Lower lobe of right lung (tissue), 2 donors: ENCODE data around the gene SEC31A. TPM values are rescaled to one million over a fixed set of nuclear protein-coding genes. Genes with fewer than 3 reads are reported as not detected.

Experiments used
- ATAC-seq, 2 donors: fragments of 200-7000 bp; cut with Tn5 transposase; one replicate each; pipeline ENCODE4 v1.9.1; 2020 to 2022; ENCODE audit warnings: mild to moderate bottlenecking in 2 of 2, moderate library complexity in 2 of 2
- DNase-seq: peaks from one replicate; pipeline ENCODE4 v3.0.0-alpha.2; 2020
- H3K27ac ChIP-seq: fragments of 200-600 bp; one replicate; pipeline ENCODE4 v1.8.0; 2022
- H3K27me3 ChIP-seq: fragments of 200-600 bp; one replicate; pipeline ENCODE4 v1.8.0; 2022; ENCODE audit warnings: low read depth
- H3K36me3 ChIP-seq: fragments of 200-600 bp; one replicate; pipeline ENCODE4 v1.8.0; 2022; ENCODE audit warnings: mild to moderate bottlenecking
- H3K4me1 ChIP-seq: fragments of 200-600 bp; one replicate; pipeline ENCODE4 v1.8.0; 2022
- H3K4me3 ChIP-seq: fragments of 200-600 bp; one replicate; pipeline ENCODE4 v1.8.0; 2022; ENCODE audit warnings: mild to moderate bottlenecking
- H3K9me3 ChIP-seq: fragments of 200-600 bp; one replicate; pipeline ENCODE4 v1.8.0; 2022
- intact Hi-C: fragments of 100-400 bp; cut with DNase I; formaldehyde crosslinking; loops from one replicate; pipeline ENCODE4 v1.11.0; 2022
- long read RNA-seq: library from polyadenylated mRNA; unstranded; transcript quantifications from one replicate; pipeline ENCODE4 v2.0.0, GENCODE V29; 2021
- total RNA-seq: library from RNA; stranded (reverse); fragmentation: NEBNext Ultra II Directional; extraction: Animal tissue kit (Norgen Biotek cat#: 25700); gene quantifications from one replicate; pipeline ENCODE4 v1.2.1, GENCODE V29; 2021
- TF ChIP-seq, protein P1 (sequence below): fragments of 200-600 bp; IDR thresholded peaks from one replicate; pipeline ENCODE4 v1.8.0; 2022; ENCODE audit warnings: antibody characterized with exemption, mild to moderate bottlenecking
- donor health status: DM: no; HTN: yes; CAD: no; lungs with severe emphysema.

SEC31A gene, protein sequence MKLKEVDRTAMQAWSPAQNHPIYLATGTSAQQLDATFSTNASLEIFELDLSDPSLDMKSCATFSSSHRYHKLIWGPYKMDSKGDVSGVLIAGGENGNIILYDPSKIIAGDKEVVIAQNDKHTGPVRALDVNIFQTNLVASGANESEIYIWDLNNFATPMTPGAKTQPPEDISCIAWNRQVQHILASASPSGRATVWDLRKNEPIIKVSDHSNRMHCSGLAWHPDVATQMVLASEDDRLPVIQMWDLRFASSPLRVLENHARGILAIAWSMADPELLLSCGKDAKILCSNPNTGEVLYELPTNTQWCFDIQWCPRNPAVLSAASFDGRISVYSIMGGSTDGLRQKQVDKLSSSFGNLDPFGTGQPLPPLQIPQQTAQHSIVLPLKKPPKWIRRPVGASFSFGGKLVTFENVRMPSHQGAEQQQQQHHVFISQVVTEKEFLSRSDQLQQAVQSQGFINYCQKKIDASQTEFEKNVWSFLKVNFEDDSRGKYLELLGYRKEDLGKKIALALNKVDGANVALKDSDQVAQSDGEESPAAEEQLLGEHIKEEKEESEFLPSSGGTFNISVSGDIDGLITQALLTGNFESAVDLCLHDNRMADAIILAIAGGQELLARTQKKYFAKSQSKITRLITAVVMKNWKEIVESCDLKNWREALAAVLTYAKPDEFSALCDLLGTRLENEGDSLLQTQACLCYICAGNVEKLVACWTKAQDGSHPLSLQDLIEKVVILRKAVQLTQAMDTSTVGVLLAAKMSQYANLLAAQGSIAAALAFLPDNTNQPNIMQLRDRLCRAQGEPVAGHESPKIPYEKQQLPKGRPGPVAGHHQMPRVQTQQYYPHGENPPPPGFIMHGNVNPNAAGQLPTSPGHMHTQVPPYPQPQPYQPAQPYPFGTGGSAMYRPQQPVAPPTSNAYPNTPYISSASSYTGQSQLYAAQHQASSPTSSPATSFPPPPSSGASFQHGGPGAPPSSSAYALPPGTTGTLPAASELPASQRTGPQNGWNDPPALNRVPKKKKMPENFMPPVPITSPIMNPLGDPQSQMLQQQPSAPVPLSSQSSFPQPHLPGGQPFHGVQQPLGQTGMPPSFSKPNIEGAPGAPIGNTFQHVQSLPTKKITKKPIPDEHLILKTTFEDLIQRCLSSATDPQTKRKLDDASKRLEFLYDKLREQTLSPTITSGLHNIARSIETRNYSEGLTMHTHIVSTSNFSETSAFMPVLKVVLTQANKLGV
- 183 TPM for total RNA-seq
- long read RNA-seq, full-length matches to known transcripts: 47 of 121 reads
- long read RNA-seq, partial matches to known transcripts: 42 of 121 reads
- long read RNA-seq, other reads (novel, unspliced or antisense): 32 of 121 reads

DNA sequence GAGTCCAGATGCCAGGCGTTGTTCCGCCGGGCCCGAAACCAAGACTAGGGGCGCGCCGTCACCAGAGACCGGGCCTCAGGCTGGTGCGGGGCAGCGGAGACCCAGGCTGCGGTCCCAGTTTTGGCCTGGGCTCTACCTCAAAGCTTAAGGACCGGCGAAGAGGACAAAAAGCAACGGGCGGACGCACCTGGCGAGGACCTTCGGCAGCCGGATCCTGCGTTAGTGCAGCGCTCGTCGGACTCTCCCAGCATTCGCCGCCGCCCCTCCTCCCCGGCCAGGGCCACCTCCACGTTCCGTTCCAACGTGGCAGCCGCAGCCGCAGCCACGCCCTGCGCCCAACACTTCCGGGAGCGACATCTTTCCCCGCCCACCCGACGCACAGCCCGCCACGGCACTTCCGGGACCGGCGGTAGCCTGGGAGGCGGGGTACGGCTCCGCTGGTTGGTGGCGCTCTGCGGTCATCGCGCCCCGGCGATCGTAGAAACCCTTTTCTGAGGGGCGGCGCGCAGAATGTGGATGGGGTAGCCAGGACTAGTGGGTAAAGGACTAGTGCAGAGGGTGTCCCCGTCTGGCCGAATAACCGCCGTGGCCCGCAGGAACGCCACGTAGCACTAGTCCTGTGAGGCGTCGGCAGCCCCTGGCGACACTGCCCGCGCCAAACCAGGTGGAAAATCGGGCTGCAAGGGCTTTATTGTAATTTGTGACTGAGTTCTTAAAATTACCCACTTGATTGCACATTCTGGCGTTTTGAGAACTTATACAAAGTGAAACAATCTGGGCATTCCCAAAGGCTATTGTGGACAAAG lies at the start of gene SEC31A:
Gene SEC31A (minus strand): TSS at position 253 of the 806 bp plus-strand sequence. CDS start 9,217 bp downstream, outside the sequence.
- H3K9me3 ChIP-seq: no peaks in the 10 kb centered on the region
- H3K4me3 ChIP-seq: peak within 1 kb of the TSS; percentile 87
- TF ChIP-seq, protein P1, sequence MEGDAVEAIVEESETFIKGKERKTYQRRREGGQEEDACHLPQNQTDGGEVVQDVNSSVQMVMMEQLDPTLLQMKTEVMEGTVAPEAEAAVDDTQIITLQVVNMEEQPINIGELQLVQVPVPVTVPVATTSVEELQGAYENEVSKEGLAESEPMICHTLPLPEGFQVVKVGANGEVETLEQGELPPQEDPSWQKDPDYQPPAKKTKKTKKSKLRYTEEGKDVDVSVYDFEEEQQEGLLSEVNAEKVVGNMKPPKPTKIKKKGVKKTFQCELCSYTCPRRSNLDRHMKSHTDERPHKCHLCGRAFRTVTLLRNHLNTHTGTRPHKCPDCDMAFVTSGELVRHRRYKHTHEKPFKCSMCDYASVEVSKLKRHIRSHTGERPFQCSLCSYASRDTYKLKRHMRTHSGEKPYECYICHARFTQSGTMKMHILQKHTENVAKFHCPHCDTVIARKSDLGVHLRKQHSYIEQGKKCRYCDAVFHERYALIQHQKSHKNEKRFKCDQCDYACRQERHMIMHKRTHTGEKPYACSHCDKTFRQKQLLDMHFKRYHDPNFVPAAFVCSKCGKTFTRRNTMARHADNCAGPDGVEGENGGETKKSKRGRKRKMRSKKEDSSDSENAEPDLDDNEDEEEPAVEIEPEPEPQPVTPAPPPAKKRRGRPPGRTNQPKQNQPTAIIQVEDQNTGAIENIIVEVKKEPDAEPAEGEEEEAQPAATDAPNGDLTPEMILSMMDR: no peak
- intact Hi-C loops: no loop called here
- H3K36me3 ChIP-seq: peaks cover 30% of the 10 kb centered on the region
- no peaks in the 10 kb centered on the region for H3K27me3 ChIP-seq
- DNase-seq: peak; percentile 98
- peak; percentile 99 to 100 for ATAC-seq
- H3K27ac ChIP-seq: peak within 1 kb of the TSS; percentile 99
- H3K4me1 ChIP-seq: peaks cover 38% of the 10 kb centered on the region

DNA sequence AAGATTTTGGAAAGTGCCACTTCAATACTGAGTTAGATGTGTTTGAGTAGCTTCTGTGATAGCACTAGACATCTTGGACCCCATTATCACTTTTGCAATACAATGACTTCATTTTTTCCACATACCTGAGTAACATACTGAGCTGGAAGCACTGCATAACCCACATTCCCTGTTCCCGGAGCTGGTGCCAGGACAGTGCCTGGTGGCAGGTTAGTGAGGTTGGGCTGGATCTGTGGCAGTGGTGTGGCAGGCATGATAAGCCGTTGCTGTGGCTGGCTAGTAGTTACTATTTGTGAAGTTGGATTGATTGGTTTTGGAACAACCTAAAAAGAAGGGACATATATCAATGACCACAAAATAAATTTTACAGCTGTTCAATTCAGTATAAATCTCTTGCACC lies 48.5 kb upstream of the SEC31A start:
- no peak for ATAC-seq

DNA sequence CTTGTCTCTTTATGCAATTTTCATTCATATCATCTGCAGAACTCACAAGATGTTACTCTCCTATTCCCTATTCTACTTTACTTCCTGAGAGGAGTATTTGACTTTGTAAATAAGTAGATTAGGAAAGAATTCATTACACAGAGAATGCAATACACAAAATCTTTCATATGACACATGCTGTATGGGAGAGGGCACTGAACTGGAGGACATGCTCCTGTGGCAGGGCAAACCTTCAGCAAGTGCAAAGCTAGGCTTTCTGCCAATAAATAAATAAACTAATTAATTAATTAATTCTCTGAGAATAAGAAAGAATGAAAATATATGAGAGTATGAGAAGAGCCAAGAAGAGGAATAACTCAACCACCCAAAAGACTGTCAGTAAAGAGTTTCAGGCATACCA lies 43.5 kb upstream of the SEC31A start:
- Histone ChIP-seq H3K4me3 (no peak overlapping the region), H3K9me3 (no peaks in the 10 kb centered on the region), H3K27me3 (no peaks in the 10 kb centered on the region), H3K4me1 (no peaks in the 10 kb centered on the region), H3K27ac (no peak overlapping the region), H3K36me3 (peaks cover 70% of the 10 kb centered on the region)
- intact Hi-C loops: no loop called here
- TF ChIP-seq, protein P1: no peak
- DNase-seq (no peak), ATAC-seq (no peak)

More for the DNA sequence above, 48.5 kb upstream of the SEC31A start:
- intact Hi-C loops: no loop called here
- Histone ChIP-seq H3K4me1 (no peaks in the 10 kb centered on the region), H3K27ac (no peak overlapping the region), H3K4me3 (no peak overlapping the region), H3K9me3 (no peaks in the 10 kb centered on the region), H3K27me3 (no peaks in the 10 kb centered on the region), H3K36me3 (peaks cover 69% of the 10 kb centered on the region)
- no peak for DNase-seq
- TF ChIP-seq, protein P1: no peak

DNA sequence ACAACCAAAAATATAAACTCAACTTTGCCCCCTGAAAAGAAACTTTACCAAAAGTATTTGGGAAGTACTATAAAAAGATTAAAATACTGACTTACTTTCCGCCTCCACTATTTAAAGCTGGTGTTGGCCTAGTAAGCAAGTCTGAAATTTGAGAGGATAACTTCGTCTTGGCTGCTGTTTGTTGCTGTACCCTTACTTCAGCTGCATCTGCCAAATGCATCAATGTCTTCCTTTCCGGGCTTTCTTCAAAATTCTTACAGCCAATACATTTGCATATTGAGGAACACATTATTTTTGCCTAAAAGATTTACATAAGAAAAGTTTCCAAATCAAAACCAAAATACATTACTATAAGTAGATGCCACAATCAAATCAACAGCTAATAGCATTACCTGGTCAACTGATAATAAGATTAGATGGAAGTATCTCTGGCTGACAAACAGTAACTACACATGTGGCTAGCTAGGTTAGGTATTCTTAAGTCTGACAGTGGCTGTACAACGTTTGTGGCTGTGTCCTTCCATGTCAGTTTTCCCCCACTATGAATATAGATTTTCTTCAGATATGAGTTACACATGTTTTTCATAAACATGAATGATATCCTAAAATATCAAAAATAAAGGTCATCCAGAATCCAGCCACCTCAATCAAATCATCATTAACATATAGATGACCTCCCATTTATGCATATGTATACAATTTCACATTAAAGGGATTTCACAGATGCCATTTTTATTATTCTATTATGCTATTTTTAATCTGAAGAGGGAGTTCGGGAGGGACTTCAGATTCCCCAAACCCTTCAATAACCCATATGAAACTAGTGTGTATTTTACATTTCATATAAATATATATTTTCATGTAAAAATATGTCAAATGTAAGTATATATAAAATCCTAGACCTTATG lies 40.1 kb upstream of the SEC31A start:
- DNase-seq (no peak), ATAC-seq (no peak)
- Histone ChIP-seq H3K27ac (no peak overlapping the region), H3K36me3 (peaks cover 46% of the 10 kb centered on the region), H3K27me3 (no peaks in the 10 kb centered on the region), H3K4me3 (no peak overlapping the region), H3K4me1 (no peaks in the 10 kb centered on the region), H3K9me3 (no peaks in the 10 kb centered on the region)
- TF ChIP-seq, protein P1: no peak
- intact Hi-C loops: no loop called here
